HG03575 (cell line): Measurements from ENCODE around the gene RHBDL1.

Experiments
- ATAC-seq: cut with Tn5 transposase; IDR thresholded peaks from one replicate; pipeline ENCODE4 v1.9.1; 2021; ENCODE audit not compliant: unreplicated experiment, insufficient number of reproducible peaks, low FRiP score; ENCODE audit errors: extremely low read depth

RHBDL1 gene

GRCh38 chr16:694187-694862, 18.9 kb downstream of the RHBDL1 start:
- ATAC-seq = no peak

DNA sequence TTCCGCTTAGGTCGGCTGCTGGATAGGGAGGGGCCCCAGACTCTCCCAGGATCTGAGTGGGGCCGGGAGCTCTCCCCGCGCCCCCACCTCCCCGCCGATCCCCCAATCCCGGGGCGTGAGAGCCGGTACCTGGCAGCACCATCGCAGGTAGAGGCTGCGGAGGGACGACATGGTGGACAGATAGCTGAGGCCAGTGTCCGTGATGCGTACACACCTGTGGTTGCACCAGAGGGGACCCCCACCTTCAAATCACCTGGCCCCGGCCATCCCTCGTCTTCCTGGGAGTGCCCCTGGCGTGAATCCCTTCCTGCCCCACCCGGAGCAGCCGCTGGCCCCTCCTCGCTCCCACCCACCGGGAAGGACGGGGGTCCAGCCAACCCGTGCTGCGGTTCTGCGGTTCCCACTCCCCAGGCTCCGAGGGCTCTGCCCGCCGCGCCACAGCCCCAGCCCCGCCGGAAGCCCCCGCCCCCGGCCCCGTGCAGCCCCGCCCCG, 19.4 kb downstream of the RHBDL1 start:
- ATAC-seq = no peak

DNA sequence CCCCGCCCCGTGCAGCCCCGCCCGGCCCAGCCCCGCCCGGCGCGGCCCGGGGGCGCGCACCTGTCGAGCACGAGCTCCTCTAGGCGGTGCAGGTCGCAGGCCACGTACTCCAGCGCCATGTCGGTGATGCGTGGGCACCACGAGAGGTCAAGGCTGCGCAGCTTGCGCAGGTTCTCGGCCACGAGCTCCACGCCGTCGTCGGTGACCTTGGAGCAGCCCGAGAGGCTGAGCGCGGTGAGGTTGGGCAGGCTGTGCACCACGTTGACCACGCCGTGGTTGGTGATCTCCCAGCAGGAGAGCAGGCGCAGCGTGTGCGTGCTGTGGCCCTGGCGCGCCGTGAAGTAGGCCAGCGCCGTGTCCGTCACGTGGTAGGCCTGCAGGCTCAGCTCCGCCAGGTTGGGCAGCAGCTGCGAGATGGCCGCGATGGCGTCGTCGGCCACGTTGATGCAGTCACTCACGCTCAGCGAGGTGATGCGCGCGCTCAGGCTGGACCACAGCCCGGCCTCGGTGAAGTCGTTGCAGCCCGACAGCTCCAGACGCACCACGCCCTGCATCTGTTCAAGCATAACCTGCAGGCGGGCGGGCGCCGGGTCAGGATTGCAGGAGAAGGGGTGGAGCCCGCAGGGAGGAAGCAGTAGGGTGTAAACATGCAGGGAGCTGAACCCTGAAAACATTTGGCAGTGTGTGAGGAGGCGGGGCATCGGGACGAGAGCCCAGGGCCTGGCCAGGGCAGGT, 20.1 kb downstream of the RHBDL1 start:
- ATAC-seq = no peak

- no peak for ATAC-seq
Observed at GRCh38 chr16:698911-699671, 23.6 kb downstream of the RHBDL1 start.

GRCh38 chr16:700684-701584, 25.5 kb downstream of the RHBDL1 start:
- ATAC-seq = no peak

- no peak for ATAC-seq
Observed at GRCh38 chr16:702341-702740, 26.9 kb downstream of the RHBDL1 start.

DNA sequence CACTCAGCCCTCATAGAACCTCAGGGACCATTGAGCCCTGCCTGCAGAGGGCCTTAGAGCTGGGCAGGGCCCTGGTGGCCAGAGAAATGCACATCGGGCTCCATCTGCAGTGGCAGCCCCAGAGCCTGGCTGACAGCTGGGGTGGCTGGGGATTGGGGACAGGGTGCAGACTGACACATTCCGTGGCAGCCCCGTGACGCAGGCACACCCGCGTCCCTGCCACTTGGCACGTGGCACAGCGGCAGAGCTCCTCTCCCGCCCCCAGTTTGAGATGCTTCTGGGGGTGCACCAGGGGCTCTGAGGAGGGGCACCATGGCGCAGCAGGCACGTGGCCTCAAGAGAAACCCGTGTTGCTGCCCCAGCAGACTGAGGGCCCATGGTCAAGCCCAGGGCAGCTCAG, 27.9 kb downstream of the RHBDL1 start:
- ATAC-seq = no peak

DNA sequence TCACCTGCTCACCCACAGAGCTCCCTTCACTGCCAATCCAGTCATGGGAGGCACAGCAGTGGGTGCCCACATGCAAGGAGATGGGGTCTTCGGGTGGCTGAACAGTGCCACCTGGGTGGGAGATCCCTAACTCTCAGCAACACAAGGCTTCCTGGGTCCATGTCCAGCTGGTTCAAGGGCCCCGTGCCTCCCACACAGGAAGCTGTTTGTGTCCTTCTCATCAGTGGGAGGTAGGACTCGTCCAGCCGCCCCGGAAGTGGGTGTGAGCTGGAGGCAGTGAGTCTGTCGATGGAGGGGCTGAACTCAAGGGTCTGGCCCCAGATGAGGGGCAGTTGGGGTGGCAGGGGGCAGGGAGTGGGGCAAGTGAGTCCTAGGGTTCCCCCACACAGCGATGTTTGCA, 28.6 kb downstream of the RHBDL1 start:
- no peak for ATAC-seq

GRCh38 chr16:704552-705380, 29.3 kb downstream of the RHBDL1 start:
- ATAC-seq = no peak

GRCh38 chr16:705431-706188, 30.1 kb downstream of the RHBDL1 start, which contains the start of gene FBXL16:
FBXL16 (minus strand) TSS chr16:705801; CDS start chr16:697405, 8,396 bp downstream.
- ATAC-seq = no peak

- ATAC-seq = no peak
Observed at GRCh38 chr16:706189-707061, 31.0 kb downstream of the RHBDL1 start.

- no peak for ATAC-seq
Observed at GRCh38 chr16:707062-707538, 31.6 kb downstream of the RHBDL1 start.

DNA sequence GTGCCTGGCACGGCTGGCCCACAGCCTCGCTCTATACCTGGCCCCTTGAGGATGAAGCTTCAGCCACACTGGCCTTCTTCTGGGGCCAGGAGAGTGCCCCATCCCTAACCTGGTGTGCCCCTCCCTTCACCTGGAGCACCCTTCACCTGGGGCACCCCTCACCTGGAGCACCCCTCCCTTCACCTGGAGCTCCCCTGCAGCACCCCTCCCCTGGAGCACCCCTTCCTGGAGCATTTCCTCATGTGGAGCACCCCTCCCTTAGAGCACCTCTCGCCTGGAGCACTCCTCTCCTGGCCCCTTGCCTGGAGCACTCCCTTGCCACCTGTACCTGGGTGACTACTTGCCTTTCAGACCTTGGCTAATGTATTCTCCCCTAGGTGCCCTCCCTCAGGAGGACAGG, 32.5 kb downstream of the RHBDL1 start:
- no peak for ATAC-seq

- ATAC-seq = no peak
Observed at GRCh38 chr16:708959-709358, 33.5 kb downstream of the RHBDL1 start.

- no peak for ATAC-seq
Observed at GRCh38 chr16:709566-710499, 34.4 kb downstream of the RHBDL1 start.
